Neuronal stem cell (in vitro differentiated cells): Measurements from ENCODE around the gene IGSF21.

Experiments used
- DNase-seq: peaks from one replicate; pipeline ENCODE4 v3.0.0-alpha.2; 2013; ENCODE audit warnings: low spot score
- H2AFZ ChIP-seq: one replicate; pipeline ENCODE4 v1.6.1; 2013; ENCODE audit warnings: mild to moderate bottlenecking, low read length, inconsistent platforms
- H2AK5ac ChIP-seq: 2 replicates; pipeline ENCODE4 v1.6.1; 2013; ENCODE audit warnings: low read depth, mild to moderate bottlenecking, inconsistent platforms, low read length, moderate library complexity, mixed read lengths
- H2BK120ac ChIP-seq: 2 replicates; pipeline ENCODE4 v1.6.1; 2013; ENCODE audit warnings: low read depth, mild to moderate bottlenecking, inconsistent platforms, low read length, moderate library complexity, mixed read lengths
- H2BK12ac ChIP-seq: one replicate; pipeline ENCODE4 v1.6.1; 2013; ENCODE audit warnings: low read length, inconsistent platforms
- H2BK15ac ChIP-seq: 2 replicates; pipeline ENCODE4 v1.6.1; 2013; ENCODE audit warnings: mild to moderate bottlenecking, low read length, inconsistent platforms, mixed read lengths
- H2BK5ac ChIP-seq: one replicate; pipeline ENCODE4 v1.6.1; 2013; ENCODE audit warnings: inconsistent platforms, mild to moderate bottlenecking, low read length, moderate library complexity
- H3K14ac ChIP-seq: one replicate; pipeline ENCODE4 v1.6.1; 2013; ENCODE audit warnings: low read length, inconsistent platforms
- H3K18ac ChIP-seq: 2 replicates; pipeline ENCODE4 v1.6.1; 2013; ENCODE audit warnings: low read length, inconsistent platforms
- H3K23ac ChIP-seq: 2 replicates; pipeline ENCODE4 v1.6.1; 2013; ENCODE audit warnings: low read depth, mild to moderate bottlenecking, mixed read lengths, low read length, inconsistent platforms; ENCODE audit not compliant: poor library complexity
- H3K27ac ChIP-seq: replicated peaks from 3 replicates; pipeline ENCODE4 v1.5.1; 2013; ENCODE audit warnings: low read length, inconsistent platforms
- H3K27me3 ChIP-seq, 3 experiments: 2 replicates each; pipeline ENCODE4 v1.6.1; 2013; ENCODE audit warnings: low read length in 3 of 3, mild to moderate bottlenecking in 2 of 3, inconsistent platforms in 1 of 3, low read depth in 1 of 3, mixed read lengths in 1 of 3, moderate library complexity in 1 of 3; ENCODE audit not compliant: control insufficient read depth in 3 of 3, insufficient read depth in 3 of 3
- H3K36me3 ChIP-seq, 2 donors: replicated peaks in 1 of 2; 2 replicates each; pipeline ENCODE4 v1.6.1; 2013; ENCODE audit warnings: low read length in 2 of 2; ENCODE audit not compliant: control insufficient read depth in 2 of 2, insufficient read depth in 2 of 2
- H3K4ac ChIP-seq: 2 replicates; pipeline ENCODE4 v1.6.1; 2013; ENCODE audit warnings: inconsistent platforms, mild to moderate bottlenecking, low read length, moderate library complexity
- H3K4me1 ChIP-seq, 2 donors: 1 replicate in 1 of 2; 2 replicates in 1 of 2; pipeline ENCODE4 v1.6.1; 2013; ENCODE audit warnings: low read length in 2 of 2, low read depth in 1 of 2; ENCODE audit not compliant: control insufficient read depth in 2 of 2, insufficient read depth in 1 of 2
- H3K4me2 ChIP-seq: one replicate; pipeline ENCODE4 v1.6.1; 2013; ENCODE audit warnings: mild to moderate bottlenecking, low read length, inconsistent platforms; ENCODE audit not compliant: insufficient read depth, poor library complexity, severe bottlenecking
- H3K4me3 ChIP-seq, 2 donors: 2 replicates each; pipeline ENCODE4 v1.5.1; 2013; ENCODE audit warnings: low read length in 2 of 2, mild to moderate bottlenecking in 2 of 2, inconsistent platforms in 1 of 2, moderate library complexity in 1 of 2
- H3K79me1 ChIP-seq: one replicate; pipeline ENCODE4 v1.6.1; 2013; ENCODE audit warnings: low read depth, mild to moderate bottlenecking, inconsistent platforms, low read length, moderate library complexity
- H3K9ac ChIP-seq: one replicate; pipeline ENCODE4 v1.6.1; 2013; ENCODE audit warnings: mild to moderate bottlenecking, low read depth, low read length, inconsistent platforms; ENCODE audit not compliant: poor library complexity
- H3K9me3 ChIP-seq, 2 donors: replicated peaks in 1 of 2; 2 replicates each; pipeline versions ENCODE3 to v1.6.1; 2013; ENCODE audit warnings: low read length in 2 of 2, mild to moderate bottlenecking in 2 of 2, inconsistent platforms in 1 of 2, low read depth in 1 of 2, mixed read lengths in 1 of 2, moderate library complexity in 1 of 2; ENCODE audit not compliant: control insufficient read depth in 2 of 2, insufficient read depth in 1 of 2
- H4K8ac ChIP-seq: one replicate; pipeline ENCODE4 v1.6.1; 2013; ENCODE audit warnings: low read depth, mild to moderate bottlenecking, inconsistent platforms, low read length, moderate library complexity
- H4K91ac ChIP-seq: one replicate; pipeline ENCODE4 v1.6.1; 2013; ENCODE audit warnings: low read length, low read depth, mild to moderate bottlenecking, inconsistent platforms; ENCODE audit not compliant: poor library complexity
- WGBS, 2 donors: extraction: QIAGEN DNeasy Blood & Tissue Kit; methylation state at CpG; one replicate each; pipeline ENCODE4 v1.1.7; 2013; ENCODE audit warnings: missing lambda C conversion rate in 2 of 2, mixed read lengths in 1 of 2; ENCODE audit not compliant: insufficient read length in 2 of 2, insufficient replicate concordance in 1 of 2; ENCODE audit errors: extremely low coverage in 2 of 2; 5-methylcytosine and 5-hydroxymethylcytosine counted together

IGSF21 gene

GRCh38 chr1:18337757-18338156 lies 230.2 kb downstream of the IGSF21 start:
- Histone ChIP-seq H3K4me2 (no peak overlapping the region), H3K36me3 (no peaks in the 10 kb centered on the region), H3K27me3 (no peaks in the 10 kb centered on the region), H2BK15ac (no peak overlapping the region), H2BK5ac (no peak overlapping the region), H3K4ac (no peak overlapping the region), H4K8ac (no peak overlapping the region), H2BK12ac (no peak overlapping the region), H3K9ac (no peak overlapping the region), H3K79me1 (no peaks in the 10 kb centered on the region), H4K91ac (no peak overlapping the region), H2BK120ac (no peak overlapping the region), H3K14ac (no peak overlapping the region), H2AFZ (no peak overlapping the region), H3K9me3 (no peaks in the 10 kb centered on the region), H3K27ac (no peak overlapping the region), H3K4me3 (no peak overlapping the region), H3K23ac (no peak overlapping the region), H3K18ac (no peak overlapping the region), H2AK5ac (no peak overlapping the region), H3K4me1 (peaks cover 0 to 6% of the 10 kb centered on the region in 2 donors)
- DNase-seq = no peak
- WGBS, 2 donors = no CpG with 5 or more reads among the region's 9 CpGs

DNA sequence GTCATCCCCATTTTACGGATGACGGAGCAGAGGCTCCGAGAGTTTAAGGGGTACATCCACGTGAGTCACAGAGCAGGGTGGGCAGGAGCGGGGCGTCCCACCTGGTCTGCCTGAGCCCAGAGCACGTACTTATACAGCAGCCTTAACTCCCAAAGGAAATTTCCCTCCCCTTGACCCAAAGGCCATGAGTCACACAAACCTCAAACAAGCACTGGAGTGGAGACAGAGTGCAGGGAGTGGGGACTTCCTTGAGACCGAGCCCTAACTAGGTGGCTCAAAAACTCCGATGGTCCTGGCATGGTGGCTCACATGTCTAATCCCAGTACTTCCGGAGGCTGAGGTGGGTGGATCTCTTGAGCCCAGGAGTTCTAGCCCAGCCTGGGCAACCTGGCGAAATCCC lies 231.6 kb downstream of the IGSF21 start:
- H3K79me1 ChIP-seq = no peaks in the 10 kb centered on the region
- H3K4ac ChIP-seq = no peak overlapping the region
- no peak overlapping the region for H2AFZ ChIP-seq
- H3K9me3 ChIP-seq = no peaks in the 10 kb centered on the region
- H2BK5ac ChIP-seq = peak overlapping the region; percentile 33
- H4K91ac ChIP-seq = no peak overlapping the region
- no peak overlapping the region for H2BK12ac ChIP-seq
- no peaks in the 10 kb centered on the region for H3K36me3 ChIP-seq
- H2AK5ac ChIP-seq = no peak overlapping the region
- H2BK120ac ChIP-seq = peak overlapping the region; percentile 12
- no peaks in the 10 kb centered on the region for H3K27me3 ChIP-seq
- H2BK15ac ChIP-seq = no peak overlapping the region
- no peak overlapping the region for H3K4me3 ChIP-seq
- H3K4me1 ChIP-seq = no peaks in the 10 kb centered on the region
- no peak overlapping the region for H4K8ac ChIP-seq
- H3K23ac ChIP-seq = no peak overlapping the region
- H3K4me2 ChIP-seq = no peak overlapping the region
- H3K18ac ChIP-seq = no peak overlapping the region
- no peak for DNase-seq
- no peak overlapping the region for H3K9ac ChIP-seq
- no peak overlapping the region for H3K14ac ChIP-seq
- no peak overlapping the region for H3K27ac ChIP-seq
- WGBS, 2 donors = no CpG with 5 or more reads among the region's 11 CpGs

DNA sequence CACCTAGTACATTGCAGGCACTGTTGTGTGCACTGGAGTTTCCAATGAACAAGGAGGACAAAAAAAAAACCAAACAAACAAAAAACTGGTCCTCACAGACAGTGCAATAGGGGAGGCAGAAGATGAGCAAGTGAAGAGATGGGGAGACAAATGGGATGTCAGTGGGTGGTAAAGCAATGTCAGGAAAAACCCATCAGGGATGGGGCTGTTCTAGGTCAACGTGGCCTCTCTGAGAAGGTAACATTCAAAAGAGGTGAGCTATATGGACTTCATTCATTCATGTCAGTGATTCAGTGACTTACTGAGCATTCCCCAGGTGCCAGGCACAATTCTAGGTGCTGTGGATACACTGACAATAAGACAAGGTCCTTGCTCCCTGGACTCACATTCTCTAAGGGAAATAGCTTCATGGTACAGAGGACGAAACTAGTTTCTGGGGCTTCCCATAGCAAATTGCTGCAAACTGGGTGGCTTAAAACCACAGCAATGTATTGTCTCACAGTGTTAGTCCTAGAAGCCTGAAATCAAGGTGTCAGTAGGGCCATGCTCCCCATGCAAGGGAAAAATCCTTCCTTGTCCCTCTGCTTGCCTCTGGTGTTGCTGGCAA lies 232.7 kb downstream of the IGSF21 start:
- Histone ChIP-seq H3K4ac (no peak overlapping the region), H3K4me2 (no peak overlapping the region), H2BK12ac (no peak overlapping the region), H4K8ac (no peak overlapping the region), H3K18ac (no peak overlapping the region), H2AFZ (no peak overlapping the region), H3K4me3 (no peak overlapping the region), H3K14ac (no peak overlapping the region), H3K9ac (no peak overlapping the region), H3K79me1 (no peaks in the 10 kb centered on the region), H3K27ac (no peak overlapping the region), H3K9me3 (no peaks in the 10 kb centered on the region), H3K36me3 (no peaks in the 10 kb centered on the region), H4K91ac (no peak overlapping the region), H2BK5ac (no peak overlapping the region), H3K27me3 (no peaks in the 10 kb centered on the region), H3K23ac (no peak overlapping the region), H3K4me1 (peaks cover 0 to 7% of the 10 kb centered on the region in 2 donors), H2BK15ac (no peak overlapping the region), H2BK120ac (no peak overlapping the region), H2AK5ac (no peak overlapping the region)
- WGBS, 2 donors = no CpG with 5 or more reads among the region's 2 CpGs
- DNase-seq = no peak

DNA sequence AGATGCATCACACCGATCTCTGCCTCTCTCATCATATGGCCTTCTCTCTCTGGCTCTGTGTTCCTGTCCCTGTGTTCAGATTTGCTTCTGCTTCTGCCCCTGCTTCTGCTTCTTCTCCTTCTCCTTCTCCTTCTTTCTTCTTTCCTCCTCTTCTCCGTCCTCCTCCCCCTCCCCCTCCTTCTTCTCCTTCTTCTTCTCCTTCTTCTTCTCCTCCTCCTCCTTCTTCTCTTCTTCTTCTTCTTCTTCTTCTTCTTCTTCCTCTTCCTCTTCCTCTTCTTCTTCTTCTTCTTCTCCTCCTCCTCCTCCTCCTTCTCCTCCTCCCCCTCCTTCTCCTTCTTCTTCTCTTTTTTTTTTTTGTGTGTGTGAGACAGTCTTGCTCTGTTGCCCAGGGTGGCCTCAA lies 233.2 kb downstream of the IGSF21 start:
- no peak overlapping the region for H4K8ac ChIP-seq
- no peak overlapping the region for H2BK12ac ChIP-seq
- no peak overlapping the region for H2AK5ac ChIP-seq
- H3K23ac ChIP-seq = no peak overlapping the region
- H3K9ac ChIP-seq = no peak overlapping the region
- no CpG with 5 or more reads among the region's 2 CpGs for WGBS, 2 donors
- H3K79me1 ChIP-seq = no peaks in the 10 kb centered on the region
- H3K18ac ChIP-seq = no peak overlapping the region
- no peak overlapping the region for H4K91ac ChIP-seq
- H3K14ac ChIP-seq = no peak overlapping the region
- no peaks in the 10 kb centered on the region for H3K27me3 ChIP-seq
- no peak overlapping the region for H2BK120ac ChIP-seq
- no peak overlapping the region for H3K4me3 ChIP-seq
- H3K9me3 ChIP-seq = no peaks in the 10 kb centered on the region
- H3K36me3 ChIP-seq = no peaks in the 10 kb centered on the region
- H2BK15ac ChIP-seq = no peak overlapping the region
- no peak overlapping the region for H2AFZ ChIP-seq
- H3K4me1 ChIP-seq = peaks cover 0 to 7% of the 10 kb centered on the region in 2 donors
- no peak overlapping the region for H2BK5ac ChIP-seq
- DNase-seq = no peak
- H3K27ac ChIP-seq = no peak overlapping the region
- H3K4me2 ChIP-seq = no peak overlapping the region
- H3K4ac ChIP-seq = no peak overlapping the region
